H9 (cell line): ENCODE measurements around the gene WDR91. TPM values are rescaled to one million over a fixed set of nuclear protein-coding genes. Genes with fewer than 3 reads are reported as not detected.

Source experiments
- DNase-seq: peaks from one replicate; pipeline ENCODE4 v3.0.0-alpha.2; 2017
- H2AFZ ChIP-seq: one replicate; pipeline ENCODE4 v1.6.1; 2013; ENCODE audit warnings: mild to moderate bottlenecking, low read length, control low read depth, moderate library complexity
- H2AK5ac ChIP-seq: 2 replicates; pipeline ENCODE4 v1.6.1; 2013; ENCODE audit warnings: low read length, control low read depth, mixed read lengths; ENCODE audit not compliant: insufficient read length
- H2BK120ac ChIP-seq: one replicate; pipeline ENCODE4 v1.6.1; 2013; ENCODE audit warnings: low read depth, mild to moderate bottlenecking, low read length, control low read depth, inconsistent platforms; ENCODE audit not compliant: poor library complexity, severe bottlenecking
- H2BK12ac ChIP-seq: 2 replicates; pipeline ENCODE4 v1.6.1; 2013; ENCODE audit warnings: low read length, control low read depth, mixed read lengths, low read depth; ENCODE audit not compliant: insufficient read length
- H2BK15ac ChIP-seq: 2 replicates; pipeline ENCODE4 v1.6.1; 2013; ENCODE audit warnings: low read depth, low read length, control low read depth
- H2BK20ac ChIP-seq: one replicate; pipeline ENCODE4 v1.6.1; 2013; ENCODE audit warnings: low read depth, mild to moderate bottlenecking, low read length, control low read depth, inconsistent platforms; ENCODE audit not compliant: poor library complexity, severe bottlenecking
- H2BK5ac ChIP-seq: 2 replicates; pipeline ENCODE4 v1.6.1; 2013; ENCODE audit warnings: low read length, control low read depth, mixed read lengths; ENCODE audit not compliant: insufficient read length
- H3K14ac ChIP-seq: 2 replicates; pipeline ENCODE4 v1.6.1; 2013; ENCODE audit warnings: low read length, control low read depth; ENCODE audit not compliant: insufficient read depth
- H3K18ac ChIP-seq: 2 replicates; pipeline ENCODE4 v1.6.1; 2013; ENCODE audit warnings: low read depth, mild to moderate bottlenecking, mixed read lengths, low read length, control low read depth; ENCODE audit not compliant: insufficient read length
- H3K23ac ChIP-seq: 2 replicates; pipeline ENCODE4 v1.6.1; 2013; ENCODE audit warnings: low read length, control low read depth, mixed read lengths, low read depth; ENCODE audit not compliant: insufficient read length
- H3K23me2 ChIP-seq: 2 replicates; pipeline ENCODE4 v1.6.1; 2013; ENCODE audit warnings: low read depth, mild to moderate bottlenecking, mixed read lengths, low read length, control low read depth; ENCODE audit not compliant: insufficient read length, poor library complexity, severe bottlenecking
- H3K27ac ChIP-seq: 2 replicates; pipeline ENCODE4 v1.5.1; 2013; ENCODE audit warnings: low read length, control low read depth, mixed read lengths, low read depth; ENCODE audit not compliant: insufficient read length
- H3K27me3 ChIP-seq: 2 replicates; pipeline ENCODE4 v1.6.1; 2013; ENCODE audit warnings: low read length, control low read depth, inconsistent platforms; ENCODE audit not compliant: insufficient read depth
- H3K4ac ChIP-seq: 2 replicates; pipeline ENCODE4 v1.6.1; 2013; ENCODE audit warnings: low read depth, mild to moderate bottlenecking, control low read depth, inconsistent platforms, low read length, moderate library complexity
- H3K4me1 ChIP-seq: 2 replicates; pipeline ENCODE4 v1.6.1; 2013; ENCODE audit warnings: low read length, control low read depth, inconsistent platforms; ENCODE audit not compliant: insufficient read depth
- H3K4me2 ChIP-seq: 2 replicates; pipeline ENCODE4 v1.6.1; 2013; ENCODE audit warnings: low read length, control low read depth, mixed read lengths; ENCODE audit not compliant: insufficient read length, insufficient read depth
- H3K56ac ChIP-seq: 2 replicates; pipeline ENCODE4 v1.6.1; 2013; ENCODE audit warnings: low read depth, mild to moderate bottlenecking, mixed read lengths, low read length, control low read depth; ENCODE audit not compliant: insufficient read length
- H3K79me1 ChIP-seq: 2 replicates; pipeline ENCODE4 v1.6.1; 2013; ENCODE audit warnings: low read depth, mild to moderate bottlenecking, moderate library complexity, low read length, control low read depth, inconsistent platforms; ENCODE audit not compliant: insufficient read depth, poor library complexity, severe bottlenecking
- H3K79me2 ChIP-seq: 2 replicates; pipeline ENCODE4 v1.6.1; 2013; ENCODE audit warnings: low read length, control low read depth, inconsistent platforms; ENCODE audit not compliant: insufficient read depth
- H3K9ac ChIP-seq: 2 replicates; pipeline ENCODE4 v1.6.1; 2013; ENCODE audit warnings: low read length, control low read depth, mixed read lengths; ENCODE audit not compliant: insufficient read length; ENCODE audit errors: extremely low read depth
- H3K9me3 ChIP-seq: one replicate; pipeline ENCODE4 v1.6.1; 2013; ENCODE audit warnings: low read depth, low read length, inconsistent platforms; ENCODE audit not compliant: control insufficient read depth
- H3T11ph ChIP-seq: one replicate; pipeline ENCODE4 v1.6.1; 2013; ENCODE audit warnings: mild to moderate bottlenecking, low read length, control low read depth, inconsistent platforms
- H4K20me1 ChIP-seq: one replicate; pipeline ENCODE4 v1.6.1; 2013; ENCODE audit not compliant: control insufficient read depth, insufficient read length, insufficient read depth
- H4K5ac ChIP-seq: 2 replicates; pipeline ENCODE4 v1.6.1; 2013; ENCODE audit warnings: low read depth, mild to moderate bottlenecking, mixed read lengths, low read length, control low read depth; ENCODE audit not compliant: insufficient read length
- H4K8ac ChIP-seq: replicated peaks from 2 replicates; pipeline ENCODE4 v1.6.1; 2013; ENCODE audit warnings: low read length, control low read depth, mixed read lengths, low read depth; ENCODE audit not compliant: insufficient read length
- H4K91ac ChIP-seq: 2 replicates; pipeline ENCODE4 v1.6.1; 2013; ENCODE audit warnings: low read depth, mild to moderate bottlenecking, moderate library complexity, mixed read lengths, low read length, control low read depth; ENCODE audit not compliant: insufficient read length
- H3K27ac Mint-ChIP-seq, 3 experiments: 2 replicates in 2 of 3; 3 replicates in 1 of 3; pipeline ENCODE4 v1.8.0; 2020 to 2021; ENCODE audit warnings: mixed read lengths in 3 of 3, mild to moderate bottlenecking in 1 of 3, moderate library complexity in 1 of 3
- H3K27me3 Mint-ChIP-seq: 2 replicates; pipeline ENCODE4 v1.8.0; 2021; ENCODE audit warnings: low read depth, mild to moderate bottlenecking, moderate library complexity, mixed read lengths
- H3K36me3 Mint-ChIP-seq, 3 experiments: 2 replicates in 2 of 3; 3 replicates in 1 of 3; pipeline ENCODE4 v1.8.0; 2020 to 2021; ENCODE audit warnings: low read depth in 3 of 3, mixed read lengths in 3 of 3; ENCODE audit not compliant: insufficient read depth in 1 of 3
- H3K4me1 Mint-ChIP-seq, 2 experiments: 2 replicates each; pipeline ENCODE4 v1.8.0; 2020; ENCODE audit warnings: mixed read lengths in 2 of 2
- H3K4me3 Mint-ChIP-seq, 2 experiments: 2 replicates in 1 of 2; 3 replicates in 1 of 2; pipeline ENCODE4 v1.8.0; 2020 to 2021; ENCODE audit warnings: mild to moderate bottlenecking in 2 of 2, mixed read lengths in 2 of 2, moderate library complexity in 1 of 2
- H3K9me3 Mint-ChIP-seq, 2 experiments: 2 replicates in 1 of 2; 3 replicates in 1 of 2; pipeline ENCODE4 v1.8.0; 2020; ENCODE audit warnings: mild to moderate bottlenecking in 2 of 2, mixed read lengths in 2 of 2, moderate library complexity in 1 of 2
- CTCF ChIP-seq: fragments of 200-600 bp; sonication (generic); conservative IDR thresholded peaks from 3 replicates; pipeline ENCODE4 v1.8.0; 2021; ENCODE audit warnings: antibody characterized with exemption, mild to moderate bottlenecking
- WGBS: extraction: QIAGEN DNeasy Blood & Tissue Kit; methylation state at CpG from one replicate; pipeline ENCODE4 v1.1.7; 2013; ENCODE audit warnings: missing lambda C conversion rate, low lambda C conversion rate, mixed read lengths; ENCODE audit not compliant: insufficient read length; ENCODE audit errors: extremely low coverage; 5-methylcytosine and 5-hydroxymethylcytosine counted together
- total RNA-seq: library from RNA; stranded (reverse); gene quantifications from 2 replicates; pipeline ENCODE4 v1.2.1, GENCODE V29; 2021

Gene WDR91
- total RNA-seq, 1 experiment from 2014 or later, result 9.4 TPM

- no peak overlapping the region for H3K4me2 ChIP-seq
- no peak overlapping the region for H3K27ac Mint-ChIP-seq
- no peak overlapping the region for H4K91ac ChIP-seq
- WGBS, result no CpG with 5 or more reads among the region's 4 CpGs
- H3K36me3 Mint-ChIP-seq, result no peaks in the 10 kb centered on the region
- no peak overlapping the region for H4K5ac ChIP-seq
- H2BK5ac ChIP-seq, result no peak overlapping the region
- no peak overlapping the region for H2BK120ac ChIP-seq
- DNase-seq, result no peak
- no peak overlapping the region for H3K18ac ChIP-seq
- TF ChIP-seq CTCF, result no peak
- H3K9me3 ChIP-seq, result no peaks in the 10 kb centered on the region
- no peak overlapping the region for H2BK15ac ChIP-seq
- no peaks in the 10 kb centered on the region for H4K20me1 ChIP-seq
- no peak overlapping the region for H3K56ac ChIP-seq
- no peak overlapping the region for H4K8ac ChIP-seq
- H3K9me3 Mint-ChIP-seq, result no peaks in the 10 kb centered on the region
- H3K4me3 Mint-ChIP-seq, result no peak overlapping the region
- no peak overlapping the region for H2AK5ac ChIP-seq
- H3K79me1 ChIP-seq, result no peaks in the 10 kb centered on the region
- no peak overlapping the region for H2AFZ ChIP-seq
- peaks cover 10 to 23% of the 10 kb centered on the region in 2 experiments for H3K4me1 Mint-ChIP-seq
- no peaks in the 10 kb centered on the region for H3K79me2 ChIP-seq
- H3K23me2 ChIP-seq, result peaks cover 8% of the 10 kb centered on the region
- H3K27me3 ChIP-seq, result no peaks in the 10 kb centered on the region
- H3K4me1 ChIP-seq, result 0 out of 2 replicates have a peak, but pooled peaks cover 2% of the 10 kb centered on the region
- H3K14ac ChIP-seq, result no peak overlapping the region
- peaks cover 9% of the 10 kb centered on the region for H3K27me3 Mint-ChIP-seq
- H3T11ph ChIP-seq, result no peak overlapping the region
- no peak overlapping the region for H2BK12ac ChIP-seq
- H3K27ac ChIP-seq, result no peak overlapping the region
- H2BK20ac ChIP-seq, result no peak overlapping the region
- no peak overlapping the region for H3K23ac ChIP-seq
- H3K4ac ChIP-seq, result no peak overlapping the region
- H3K9ac ChIP-seq, result no peak overlapping the region
Observed at GRCh38 chr7:135215180-135215579, 3.9 kb upstream of the WDR91 start.
